HUES48 (cell line): ENCODE results near the gene GABARAPL1.

Experiments used
- H3K27ac ChIP-seq: one replicate; pipeline ENCODE4 v1.7.0; 2013; ENCODE audit warnings: low read depth, low read length, inconsistent platforms
- H3K27me3 ChIP-seq: 2 replicates; pipeline ENCODE4 v1.6.1; 2013; ENCODE audit warnings: mild to moderate bottlenecking, low read length; ENCODE audit not compliant: control insufficient read depth, insufficient read depth
- H3K36me3 ChIP-seq: 2 replicates; pipeline ENCODE4 v1.6.1; 2013; ENCODE audit warnings: low read length; ENCODE audit not compliant: control insufficient read depth, insufficient read depth
- H3K4me1 ChIP-seq: 2 replicates; pipeline ENCODE4 v1.6.1; 2013; ENCODE audit warnings: mild to moderate bottlenecking, low read length; ENCODE audit not compliant: control insufficient read depth, insufficient read depth
- H3K4me3 ChIP-seq: 2 replicates; pipeline ENCODE4 v1.5.1; 2013; ENCODE audit warnings: mild to moderate bottlenecking, low read depth, low read length
- H3K9ac ChIP-seq: 2 replicates; pipeline ENCODE4 v1.6.1; 2013; ENCODE audit warnings: mild to moderate bottlenecking, low read depth, low read length, moderate library complexity
- H3K9me3 ChIP-seq: 2 replicates; pipeline ENCODE4 v1.6.1; 2013; ENCODE audit warnings: low read length; ENCODE audit not compliant: control insufficient read depth, insufficient read depth

The GABARAPL1 gene

GRCh38 chr12:10252201-10252600 lies 39.5 kb downstream of the GABARAPL1 start:
- Histone ChIP-seq H3K27me3 (no peaks in the 10 kb centered on the region), H3K4me3 (no peak overlapping the region), H3K36me3 (no peaks in the 10 kb centered on the region), H3K9ac (no peak overlapping the region), H3K4me1 (0 out of 2 replicates have a peak, but pooled peaks cover 4% of the 10 kb centered on the region), H3K9me3 (no peaks in the 10 kb centered on the region), H3K27ac (no peak overlapping the region)

GRCh38 chr12:10256064-10256463 lies 43.4 kb downstream of the GABARAPL1 start:
- no peak overlapping the region for H3K27ac ChIP-seq
- H3K4me1 ChIP-seq: no peaks in the 10 kb centered on the region
- no peak overlapping the region for H3K9ac ChIP-seq
- no peaks in the 10 kb centered on the region for H3K36me3 ChIP-seq
- H3K9me3 ChIP-seq: no peaks in the 10 kb centered on the region
- no peak overlapping the region for H3K4me3 ChIP-seq
- no peaks in the 10 kb centered on the region for H3K27me3 ChIP-seq

GRCh38 chr12:10260927-10261326 lies 48.2 kb downstream of the GABARAPL1 start:
- Histone ChIP-seq H3K27me3 (no peaks in the 10 kb centered on the region), H3K9me3 (no peaks in the 10 kb centered on the region), H3K27ac (no peak overlapping the region), H3K4me1 (no peaks in the 10 kb centered on the region), H3K36me3 (no peaks in the 10 kb centered on the region), H3K4me3 (no peak overlapping the region), H3K9ac (no peak overlapping the region)

GRCh38 chr12:10268037-10268436 lies 55.4 kb downstream of the GABARAPL1 start:
- Histone ChIP-seq H3K4me3 (no peak overlapping the region), H3K27me3 (no peaks in the 10 kb centered on the region), H3K9me3 (no peaks in the 10 kb centered on the region), H3K4me1 (no peaks in the 10 kb centered on the region), H3K36me3 (no peaks in the 10 kb centered on the region), H3K27ac (no peak overlapping the region), H3K9ac (no peak overlapping the region)

- Histone ChIP-seq H3K9me3 (no peaks in the 10 kb centered on the region), H3K4me1 (no peaks in the 10 kb centered on the region), H3K27me3 (no peaks in the 10 kb centered on the region), H3K4me3 (no peak overlapping the region), H3K27ac (no peak overlapping the region), H3K9ac (no peak overlapping the region), H3K36me3 (no peaks in the 10 kb centered on the region)
Measured at GRCh38 chr12:10272467-10272866, 59.8 kb downstream of the GABARAPL1 start.
